ENCODE data around the gene CELF3.

GRCh38 chr1:151668090-151668489 is 48.5 kb downstream of the CELF3 start:
- TF ChIP-seq CTCF (IDR thresholded peaks at IDR 0.05; ENCODE audit: insufficient read depth, low read length) (no peak), GABPA (IDR thresholded peaks at IDR 0.05; ENCODE audit: low read depth) (no peak), POLR2AphosphoS5 (IDR thresholded peaks at IDR 0.05; ENCODE audit: low read depth) (no peak), REST (IDR thresholded peaks at IDR 0.05; ENCODE audit: insufficient replicate concordance, low read depth) (no peak), SPI1 (IDR thresholded peaks at IDR 0.05; ENCODE audit: borderline replicate concordance, low read depth) (no peak)

Data from HL-60 (cell line).